ENCODE measurements around the gene CHD1.
"Not testable (repeated sequence)": the region's sequence is repeated elsewhere in the genome, so short reads cannot be mapped to it uniquely, and the experiment has no call there.

CHD1 gene

DNA sequence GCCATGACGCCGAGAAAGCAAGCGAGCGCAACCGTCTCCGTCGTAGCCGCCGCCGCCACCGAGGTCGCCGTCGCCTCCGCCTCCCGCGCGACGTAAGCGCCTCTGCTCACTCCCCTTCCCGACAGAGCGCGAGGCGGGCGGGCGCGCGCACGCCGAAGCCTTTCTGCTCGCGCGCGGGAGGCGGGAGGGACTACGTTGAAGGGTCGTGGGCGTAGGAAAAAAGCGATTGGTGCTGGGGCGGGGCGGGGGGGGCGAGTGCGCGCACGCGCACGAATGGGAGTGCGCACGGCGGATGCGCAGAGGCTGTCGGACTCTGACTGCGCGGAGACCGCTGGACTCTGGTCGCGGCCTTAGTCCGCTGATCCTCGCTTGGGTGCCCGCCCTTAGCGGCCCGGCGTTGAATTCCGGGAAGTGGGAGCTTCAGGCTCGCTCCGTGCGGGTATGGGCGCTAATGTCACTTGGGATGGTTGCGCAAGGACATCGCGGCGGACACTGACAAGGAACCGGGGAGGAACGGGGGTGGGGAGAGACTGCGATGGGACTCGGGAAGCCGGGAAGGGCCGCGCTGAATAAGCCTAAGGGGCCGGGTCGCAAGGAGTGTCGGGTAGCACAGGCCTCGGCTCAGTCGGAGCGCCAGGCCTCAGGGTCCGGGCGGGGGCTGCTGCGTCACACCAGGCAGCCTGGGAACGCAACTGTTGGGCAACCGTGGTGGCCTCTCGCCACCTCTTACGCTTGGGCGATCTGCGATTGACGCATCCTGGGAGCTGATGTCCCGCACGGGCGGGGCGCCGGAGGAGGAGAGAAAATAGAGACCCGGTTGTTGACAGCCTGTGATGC lies at the start of gene CHD1:
Gene CHD1 (minus strand): TSS at position 135 of the 837 bp plus-strand sequence. CDS start 2,621 bp downstream, outside the sequence.
- peak; percentile 97 for DNase-seq

DNA sequence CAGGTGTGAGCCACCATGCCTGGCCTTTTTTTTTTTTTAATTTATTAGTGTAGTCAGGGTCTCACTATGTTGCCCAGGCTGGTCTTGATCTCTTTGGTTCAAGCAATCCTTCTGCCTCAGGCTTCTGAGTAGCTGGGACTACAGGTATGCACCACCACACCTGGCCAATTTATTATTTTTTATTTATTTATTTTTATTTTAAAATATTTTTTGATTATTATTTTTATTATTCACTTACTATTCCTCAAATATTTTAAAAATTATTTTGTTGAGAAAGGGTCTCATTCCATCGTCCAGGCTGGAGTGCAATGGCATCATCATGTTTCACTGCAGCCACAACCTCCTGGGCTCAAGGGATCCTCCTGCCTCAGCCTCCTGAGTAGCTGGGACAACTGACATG lies 49.7 kb upstream of the CHD1 start:
- DNase-seq, result no peak

DNA sequence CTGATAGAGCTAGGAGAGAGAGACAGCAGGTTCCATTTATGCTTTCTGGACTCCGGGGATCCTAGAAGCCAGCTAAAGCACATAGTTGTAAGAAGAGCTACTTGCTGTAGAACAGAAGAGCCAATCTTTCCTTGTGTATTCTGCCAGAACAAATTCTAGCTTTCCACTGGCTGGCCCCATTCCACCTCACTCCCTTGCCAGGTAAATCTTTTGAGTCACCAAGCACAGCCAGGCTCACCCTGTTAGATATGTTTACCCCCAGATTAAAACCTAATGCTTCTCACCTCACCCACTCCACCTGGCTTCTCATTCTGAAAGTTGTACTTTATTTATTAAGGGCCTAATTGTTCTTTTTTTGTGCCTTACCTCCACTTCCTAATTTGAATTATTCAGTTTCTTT lies 48.9 kb upstream of the CHD1 start:
- no peak for DNase-seq

DNA sequence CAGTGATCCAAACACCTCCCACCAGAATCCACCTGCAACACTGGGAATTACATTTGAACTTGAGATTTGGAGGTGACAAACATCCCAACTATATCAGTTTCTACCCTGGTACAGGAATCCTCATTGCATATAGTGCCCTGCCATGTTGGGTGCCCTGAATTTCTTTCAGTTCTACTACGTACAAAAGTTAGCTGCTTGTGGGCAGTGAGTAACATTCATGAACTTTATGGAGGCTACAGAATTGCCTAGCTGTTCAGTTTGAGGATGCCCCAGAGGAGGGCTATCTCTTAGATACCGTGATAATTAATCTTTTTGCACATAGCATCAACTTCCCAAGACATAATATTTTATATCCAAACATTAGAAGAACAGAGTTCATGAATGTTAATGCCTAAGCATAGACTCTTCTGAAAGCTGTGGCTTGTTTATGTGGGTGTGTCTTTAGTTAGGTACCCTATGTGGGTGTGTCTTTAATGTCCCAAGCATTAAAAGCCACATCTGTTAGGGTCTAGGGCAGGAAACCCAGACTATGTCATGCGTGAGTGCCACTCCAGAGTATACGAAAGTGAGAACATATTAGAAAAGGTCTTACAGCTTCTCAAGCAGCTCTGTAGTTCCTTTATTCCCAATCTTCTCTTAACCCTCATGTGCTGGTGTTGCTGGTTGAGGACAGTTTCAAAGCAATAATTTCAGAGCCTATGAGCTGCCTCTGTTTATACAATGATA lies 47.0 kb upstream of the CHD1 start:
- no peak for DNase-seq

DNA sequence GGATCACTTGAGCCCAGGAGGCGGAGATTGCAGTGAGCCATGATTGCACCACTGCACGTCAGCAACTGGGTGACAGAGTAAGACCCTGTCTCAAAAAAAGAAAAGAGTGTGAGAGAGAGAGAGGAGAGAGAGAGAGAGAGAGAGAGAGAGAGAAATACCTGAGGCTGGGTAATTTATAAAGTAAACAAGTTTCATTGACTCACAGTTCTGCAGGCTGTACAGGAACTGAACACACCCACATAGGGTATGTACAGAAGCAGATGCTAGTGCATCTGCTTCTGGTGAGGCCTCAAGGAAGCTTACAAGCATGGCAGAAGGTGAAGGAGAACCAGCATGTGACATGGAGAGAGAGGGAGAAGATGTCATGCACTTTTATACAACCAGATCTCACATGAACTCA lies 46.4 kb upstream of the CHD1 start:
- DNase-seq, result no peak

DNA sequence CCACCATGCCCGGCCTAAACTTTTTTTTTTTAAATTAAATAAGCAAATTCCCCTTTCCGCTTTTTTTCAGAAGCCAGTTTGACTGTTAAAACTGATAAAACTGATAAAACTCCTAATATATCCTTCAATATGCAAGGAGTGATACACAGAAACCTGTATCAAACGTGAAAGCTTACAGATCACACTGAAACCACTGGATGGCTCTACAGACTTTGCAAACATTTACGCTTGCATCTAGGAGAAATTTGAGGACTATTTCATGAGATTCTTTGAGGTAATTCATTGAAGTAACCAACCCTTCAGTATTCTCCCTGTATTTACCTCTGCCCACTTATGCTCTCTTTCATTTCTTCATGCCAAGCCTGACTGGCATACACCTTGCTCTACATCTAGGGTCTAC lies 40.6 kb upstream of the CHD1 start:
- DNase-seq, result no peak

DNA sequence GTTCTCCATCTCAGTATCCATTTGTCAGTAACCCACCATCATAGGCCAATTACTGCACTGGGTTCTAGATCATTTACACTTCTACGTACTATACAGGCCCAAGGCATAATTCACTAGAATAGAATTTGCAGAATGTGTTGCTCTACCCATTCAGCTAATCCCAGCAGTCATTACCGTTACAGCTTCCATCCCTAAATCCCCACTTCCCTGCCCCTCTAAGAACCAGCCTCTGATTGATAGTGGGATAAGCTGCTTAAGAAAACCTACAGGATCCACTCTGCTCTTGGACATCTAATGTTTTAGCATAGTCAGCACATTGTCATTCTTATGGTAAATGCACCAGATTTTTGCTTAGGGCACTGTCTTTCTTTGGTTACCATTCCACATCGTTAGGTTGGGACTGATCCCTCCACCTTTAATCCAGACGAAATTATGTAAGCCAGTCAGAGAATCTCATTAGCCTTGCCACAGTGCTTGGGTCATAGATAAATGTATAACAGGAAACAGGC lies 39.3 kb upstream of the CHD1 start:
- DNase-seq, result no peak

DNA sequence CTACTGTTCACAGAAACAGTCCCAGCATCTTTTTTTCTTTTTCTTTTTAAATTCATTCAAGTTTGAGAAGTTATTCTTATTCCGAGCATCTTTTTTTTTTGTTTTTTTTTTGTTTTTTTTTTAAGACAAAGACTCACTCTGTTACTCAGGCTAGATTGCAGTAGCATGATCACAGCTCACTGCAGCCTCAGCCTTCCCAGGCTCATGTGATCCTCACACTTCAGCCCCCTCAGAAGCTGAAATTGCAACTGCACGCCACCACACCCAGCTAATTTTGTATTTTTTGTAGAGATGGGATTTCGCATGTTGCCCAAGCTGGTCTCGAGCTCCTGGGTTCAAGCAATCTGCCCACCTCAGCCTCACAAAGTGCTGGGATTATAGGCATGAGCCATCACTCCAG lies 36.4 kb upstream of the CHD1 start:
- no peak for DNase-seq

DNA sequence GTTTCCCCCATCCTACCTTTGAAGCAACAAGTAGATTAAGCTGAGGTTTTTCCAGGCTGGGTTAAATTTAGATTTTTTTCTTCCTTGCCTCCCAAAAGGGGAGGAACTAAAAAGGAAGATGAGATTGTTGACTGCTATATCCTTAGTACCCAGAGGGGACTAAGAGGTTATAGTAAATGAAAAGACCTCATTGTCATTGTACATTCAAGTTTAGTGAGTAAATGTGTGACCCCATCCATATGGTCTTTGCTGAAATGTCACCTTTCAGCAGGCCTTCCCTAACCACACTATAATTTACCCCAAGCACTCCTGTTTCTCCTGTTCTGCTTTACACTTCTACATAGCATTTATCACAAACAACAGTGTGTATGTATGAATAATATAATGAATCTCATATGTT lies 35.8 kb upstream of the CHD1 start:
- no peak for DNase-seq

DNA sequence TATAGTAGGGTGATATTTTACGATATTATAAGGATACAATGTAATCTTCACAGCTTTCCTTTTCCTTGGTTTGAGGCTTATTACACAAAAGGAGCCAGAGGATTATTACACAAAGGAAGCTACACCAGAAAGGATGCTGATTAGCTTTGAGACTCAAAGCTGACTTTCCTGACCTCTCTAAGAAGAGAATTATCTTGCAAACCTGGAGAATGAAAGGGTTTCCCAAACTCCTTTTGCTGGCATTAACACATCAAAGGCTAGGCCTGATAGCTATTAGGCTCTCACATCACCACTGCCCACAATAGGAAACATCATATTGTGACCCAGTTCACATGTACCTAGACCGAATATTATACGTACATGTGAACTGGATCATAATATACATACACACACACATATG lies 34.2 kb upstream of the CHD1 start:
- no peak for DNase-seq

DNA sequence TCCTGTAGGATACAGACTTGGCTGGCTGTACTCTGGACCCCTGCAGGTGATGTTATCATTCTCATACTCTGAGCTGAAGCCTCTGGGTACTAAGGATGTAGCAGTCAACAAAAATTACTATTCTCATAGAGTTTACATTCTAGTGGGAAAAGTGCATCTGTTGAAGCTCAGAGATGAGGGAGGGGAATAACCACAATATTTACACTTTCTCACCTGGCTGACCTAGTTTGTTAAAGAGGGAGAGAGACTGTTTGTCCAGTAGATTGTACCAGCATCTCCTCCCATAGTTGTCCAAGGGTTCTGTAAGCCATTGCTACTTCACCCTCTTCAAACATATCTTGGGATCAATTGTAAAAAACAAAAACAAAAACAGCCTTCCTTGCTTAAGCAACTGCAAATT lies 33.8 kb upstream of the CHD1 start:
- no peak for DNase-seq

DNA sequence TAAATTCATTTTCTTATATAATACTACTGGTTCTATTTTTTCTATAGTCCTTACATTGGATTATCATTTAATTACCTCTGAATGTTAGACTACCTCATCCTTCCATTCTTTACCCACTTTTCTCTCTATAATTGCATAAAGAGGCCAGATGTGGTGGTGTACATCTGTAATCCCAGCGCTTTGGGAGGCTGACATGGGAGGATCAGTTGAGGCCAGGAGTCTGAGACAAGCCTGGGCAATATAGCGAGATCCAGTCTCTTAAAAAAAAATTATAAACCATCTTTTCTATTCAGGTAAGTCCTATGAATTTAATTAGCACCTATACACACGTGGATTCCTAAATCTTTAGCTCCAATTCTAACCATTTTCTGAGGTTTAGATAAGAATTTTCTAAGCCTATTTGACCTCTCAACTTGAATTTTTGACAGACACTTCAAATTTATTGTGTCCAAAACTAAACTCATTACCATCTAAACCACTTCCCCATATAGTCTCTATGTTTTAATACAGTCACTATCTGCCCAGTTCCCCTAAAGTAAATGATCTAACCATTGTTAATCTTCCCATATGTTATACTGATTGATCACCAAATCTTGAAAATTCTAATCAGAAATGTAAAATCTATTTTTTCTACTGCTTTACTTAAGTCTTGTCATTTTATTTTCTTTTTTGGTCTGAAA lies 33.0 kb upstream of the CHD1 start:
- DNase-seq, result no peak

DNA sequence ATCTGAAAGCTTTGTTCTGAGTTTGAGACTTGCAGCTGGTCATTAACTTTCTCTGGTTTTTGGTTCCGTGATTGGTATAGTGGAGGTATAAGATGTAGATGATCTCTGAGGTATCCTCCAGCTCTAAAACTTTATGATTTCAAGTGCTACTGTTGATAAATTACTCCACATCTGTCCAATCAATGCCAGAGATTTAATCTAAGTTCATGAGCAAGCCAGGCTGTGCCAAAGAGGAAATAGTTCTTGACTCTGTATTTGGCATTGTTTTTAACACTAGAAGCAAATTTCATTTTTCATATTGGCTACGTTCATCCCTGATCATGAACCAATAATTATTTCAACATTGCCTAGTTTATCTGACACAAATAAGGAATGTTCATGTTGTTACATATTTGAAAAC lies 28.5 kb upstream of the CHD1 start:
- peak; percentile 24 for DNase-seq

DNA sequence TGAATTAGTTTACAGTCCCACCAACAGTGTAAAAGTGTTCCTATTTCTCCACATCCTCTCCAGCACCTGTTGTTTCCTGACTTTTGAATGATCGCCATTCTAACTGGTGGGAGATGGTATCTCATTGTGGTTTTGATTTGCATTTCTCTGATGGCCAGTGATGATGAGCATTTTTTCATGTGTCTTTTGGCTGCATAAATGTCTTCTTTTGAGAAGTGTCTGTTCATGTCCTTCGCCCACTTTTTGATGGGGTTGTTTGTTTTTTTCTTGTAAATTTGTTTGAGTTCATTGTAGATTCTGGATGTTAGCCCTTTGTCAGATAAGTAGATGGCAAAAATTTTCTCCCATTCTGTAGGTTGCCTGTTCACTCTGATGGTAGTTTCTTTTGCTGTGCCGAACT lies 27.1 kb upstream of the CHD1 start:
- DNase-seq, result not testable (repeated sequence)

DNA sequence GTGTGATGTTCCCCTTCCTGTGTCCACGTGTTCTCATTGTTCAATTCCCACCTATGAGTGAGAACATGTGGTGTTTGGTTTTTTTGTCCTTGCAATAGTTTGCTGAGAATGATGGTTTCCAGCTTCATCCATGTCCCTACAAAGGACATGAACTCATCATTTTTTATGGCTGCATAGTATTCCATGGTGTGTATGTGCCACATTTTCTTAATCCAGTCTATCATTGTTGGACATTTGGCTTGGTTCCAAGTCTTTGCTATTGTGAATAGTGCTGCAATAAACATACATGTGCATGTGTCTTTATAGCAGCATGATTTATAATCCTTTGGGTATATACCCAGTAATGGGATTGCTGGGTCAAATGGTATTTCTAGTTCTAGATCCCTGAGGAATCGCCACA lies 26.7 kb upstream of the CHD1 start:
- not testable (repeated sequence) for DNase-seq

DNA sequence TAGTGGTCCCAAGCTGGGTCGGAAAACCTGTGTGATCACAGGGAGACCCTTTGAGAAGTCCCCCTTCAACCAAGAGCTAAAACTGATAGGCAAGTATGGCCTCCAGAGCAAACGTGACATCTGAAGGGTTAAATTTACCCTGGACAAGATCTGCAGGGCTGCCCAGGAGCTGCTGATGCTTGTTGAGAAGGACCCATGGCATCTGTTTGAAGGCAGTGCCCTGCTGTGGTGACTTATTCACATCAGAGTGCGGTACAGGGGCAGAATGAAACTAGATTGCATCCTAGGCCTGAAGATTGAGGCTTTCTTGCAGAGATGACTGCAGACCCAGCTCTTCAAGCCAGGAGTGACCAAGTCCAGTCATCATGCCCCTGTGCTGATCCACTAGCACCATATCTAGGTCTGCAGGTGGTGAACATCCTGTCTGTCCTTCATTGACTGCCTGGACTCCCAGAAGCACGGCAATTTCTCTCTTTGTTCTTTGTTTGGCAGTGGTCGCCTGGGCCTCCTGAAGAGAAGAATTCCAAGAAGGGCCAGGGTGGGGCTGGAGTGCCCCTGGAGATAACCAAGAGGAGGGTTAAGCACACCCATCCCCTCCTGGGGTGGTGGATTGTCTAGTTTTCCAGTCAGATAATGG lies 25.7 kb upstream of the CHD1 start:
- peak; percentile 80 for DNase-seq

DNA sequence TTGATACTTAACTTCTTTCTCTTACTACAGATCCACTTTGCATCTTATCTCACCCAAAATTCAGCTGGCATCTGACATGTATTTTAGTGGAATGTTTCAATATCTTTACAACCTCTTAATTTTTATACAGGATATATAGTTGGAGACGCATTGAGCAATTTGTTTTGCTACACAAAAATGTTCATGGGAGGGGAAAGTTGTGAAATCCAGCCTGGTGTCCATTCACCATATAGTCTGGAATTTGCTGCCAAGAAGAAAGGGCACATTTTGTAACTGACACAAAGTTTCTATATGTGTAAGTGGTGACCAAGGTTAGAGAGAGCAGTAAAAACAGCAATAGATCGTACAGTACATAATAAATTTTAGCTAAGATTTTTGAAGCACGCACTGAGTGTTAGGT lies 14.0 kb upstream of the CHD1 start:
- no peak for DNase-seq

DNA sequence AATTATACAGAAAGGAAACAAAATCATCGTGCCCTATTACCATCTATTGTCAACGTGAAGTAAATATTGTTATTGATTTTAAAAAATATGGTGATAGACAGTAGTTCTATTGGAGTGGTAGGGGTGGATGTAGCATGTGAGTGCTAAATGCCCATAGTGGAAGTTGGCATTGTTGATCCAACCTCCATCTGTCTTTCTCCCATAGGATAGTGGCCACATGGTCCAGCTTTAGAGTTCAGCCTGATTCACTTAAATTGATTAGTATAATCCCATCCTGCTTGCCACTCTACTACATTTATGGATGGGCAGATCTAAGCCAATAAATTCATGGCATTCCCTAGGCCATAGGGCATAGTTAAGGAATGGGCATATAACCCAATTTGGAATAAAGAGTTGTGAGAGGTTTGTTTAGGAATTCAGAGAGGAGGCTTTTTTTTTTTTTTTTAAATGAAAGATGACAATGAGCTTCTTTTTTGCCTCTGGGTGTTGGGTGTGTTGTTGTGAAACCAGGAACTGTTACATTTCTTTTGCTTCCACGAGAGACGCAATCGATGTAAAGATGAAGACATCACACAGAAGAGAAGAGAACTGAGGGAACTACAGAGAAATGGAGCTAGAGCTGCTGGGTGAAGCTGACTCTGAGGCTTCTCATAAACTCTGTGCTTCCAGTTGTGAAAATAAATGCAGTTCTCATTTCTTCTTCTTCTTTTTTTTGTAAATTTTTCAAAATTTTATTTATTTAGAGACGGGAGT lies 12.5 kb upstream of the CHD1 start:
- peak; percentile 45 for DNase-seq

DNA sequence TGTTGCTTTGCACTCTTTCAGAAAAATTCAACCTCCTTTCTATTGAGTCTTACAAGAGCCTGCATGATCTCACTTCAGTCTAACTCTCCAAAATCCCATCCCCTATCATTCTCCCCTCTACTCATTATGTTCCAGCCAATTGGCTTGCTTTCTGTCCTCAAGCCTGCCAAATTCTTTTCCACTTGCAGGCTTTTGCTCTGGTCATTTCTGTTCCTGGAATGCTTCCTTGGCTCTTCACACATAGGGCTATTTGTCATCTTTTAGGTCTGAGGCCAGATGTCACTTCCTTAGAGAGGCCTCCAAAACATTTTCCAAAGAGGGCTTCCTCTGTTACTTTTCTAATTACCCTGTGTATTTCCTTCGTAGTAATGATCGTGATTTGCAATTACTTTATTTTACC lies 11.8 kb upstream of the CHD1 start:
- DNase-seq, result no peak

DNA sequence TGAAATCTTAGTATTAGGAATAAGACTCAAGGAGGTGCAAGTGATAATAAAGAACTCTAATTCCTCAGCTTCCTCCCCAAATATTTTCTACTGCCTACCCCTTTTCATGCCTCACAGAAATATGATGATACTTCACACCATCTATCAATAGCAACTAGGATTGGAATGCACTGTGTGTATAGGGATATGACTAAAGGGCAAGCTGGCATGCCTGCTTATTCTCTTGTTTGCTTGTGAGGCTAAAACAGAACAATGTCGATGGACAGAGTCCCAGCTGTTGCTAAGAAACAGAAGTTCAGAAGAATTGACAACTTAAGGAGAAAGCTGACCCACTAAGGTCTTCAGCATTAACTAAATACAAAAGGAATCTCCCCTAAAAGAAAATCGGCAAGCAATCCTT lies 9.7 kb upstream of the CHD1 start:
- DNase-seq, result no peak

DNA sequence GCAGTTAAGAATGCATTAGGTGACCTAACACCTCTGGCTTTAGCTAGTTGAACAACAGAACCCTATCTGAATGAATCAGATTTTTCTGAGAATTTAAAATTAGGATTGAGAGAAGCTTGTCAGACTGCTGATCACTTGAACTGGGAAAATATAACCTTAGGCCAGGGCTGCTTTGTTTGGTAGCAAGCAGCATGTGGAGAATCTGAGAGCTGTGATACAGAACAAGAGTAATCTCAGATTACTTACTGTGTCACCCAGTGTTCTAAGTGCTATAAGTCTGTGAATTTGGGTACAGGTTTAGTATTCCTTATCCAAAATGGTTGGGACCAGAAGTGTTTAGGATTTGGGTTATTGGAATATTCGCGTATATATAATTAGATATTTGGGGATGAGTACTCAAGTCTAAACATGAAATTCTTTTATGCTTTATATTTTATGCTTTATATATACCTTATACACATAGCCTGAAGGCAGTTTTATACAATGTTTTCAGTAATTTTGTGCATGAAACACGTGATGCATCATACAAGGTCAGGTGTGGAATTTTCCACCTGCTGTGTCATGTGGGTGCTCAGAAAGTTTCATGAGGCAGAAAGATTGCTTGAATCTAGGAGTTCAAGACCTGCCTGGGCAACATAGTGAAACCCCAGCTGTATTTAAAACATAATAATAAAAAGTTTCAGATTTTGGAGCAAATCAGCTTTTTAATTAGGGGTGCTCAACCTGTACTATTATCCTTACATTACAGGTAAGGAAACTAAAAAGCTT lies 8.3 kb upstream of the CHD1 start:
- DNase-seq, result no peak

DNA sequence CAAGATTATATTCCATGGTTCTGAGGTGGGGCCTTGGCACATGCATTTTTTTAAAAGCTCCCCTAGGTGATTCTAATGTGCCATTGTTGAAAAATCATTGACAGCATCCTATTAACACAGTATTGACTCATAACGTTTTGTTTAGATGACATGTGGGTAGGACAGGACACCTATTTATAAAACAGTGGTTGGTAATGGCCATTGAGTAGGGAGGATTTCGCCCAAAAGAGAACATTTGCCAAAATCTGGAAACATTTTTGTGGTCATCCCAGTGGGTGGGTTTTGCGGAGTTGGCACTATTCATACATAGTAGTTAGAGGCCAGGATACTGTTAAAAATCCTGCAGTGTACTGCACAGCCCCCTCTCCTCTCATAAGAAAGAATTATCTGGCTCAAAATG lies 6.4 kb upstream of the CHD1 start:
- DNase-seq, result no peak
